Activated CD4-positive, alpha-beta memory T cell treated with anti-CD3 and anti-CD28 coated beads for 36 hours (primary cell): ENCODE results near the gene RBMS3. TPM values are rescaled to one million over a fixed set of nuclear protein-coding genes. Genes with fewer than 3 reads are reported as not detected.
"Not testable (repeated sequence)": the region's sequence is repeated elsewhere in the genome, so short reads cannot be mapped to it uniquely, and the experiment has no call there.

Experiments
- CTCF ChIA-PET: fragments of 350-600 bp; sonication (Branson Sonifier 250); formaldehyde crosslinking; loops from one replicate; lab custom pipeline; 2021; ENCODE audit warnings: antibody characterized with exemption, inconsistent platforms; lab: Charles Lee
- POLR2A ChIA-PET: fragments of 350-600 bp; sonication (Branson Sonifier 250); formaldehyde crosslinking; loops from one replicate; lab custom pipeline; 2021; ENCODE audit warnings: antibody characterized with exemption; lab: Charles Lee
- DNase-seq: peaks from one replicate; pipeline ENCODE4 v3.0.0-alpha.2; 2020
- H3K27ac Mint-ChIP-seq: one replicate; pipeline ENCODE4 v1.8.0; 2021; ENCODE audit warnings: mixed read lengths
- H3K27me3 Mint-ChIP-seq: one replicate; pipeline ENCODE4 v1.8.0; 2021; ENCODE audit warnings: mixed read lengths
- H3K36me3 Mint-ChIP-seq: one replicate; pipeline ENCODE4 v1.8.0; 2021; ENCODE audit warnings: mixed read lengths
- H3K4me1 Mint-ChIP-seq: one replicate; pipeline ENCODE4 v1.8.0; 2021; ENCODE audit warnings: low read depth, mixed read lengths
- H3K4me3 Mint-ChIP-seq: one replicate; pipeline ENCODE4 v1.8.0; 2021; ENCODE audit warnings: mild to moderate bottlenecking, mixed read lengths
- H3K9me3 Mint-ChIP-seq: one replicate; pipeline ENCODE4 v1.8.0; 2021; ENCODE audit warnings: mixed read lengths
- intact Hi-C: fragments of 100-400 bp; cut with micrococcal nuclease; formaldehyde crosslinking; loops from one replicate; pipeline ENCODE4 v1.15.1; 2023
- total RNA-seq, 2 experiments: library from RNA; stranded (reverse); gene quantifications; one replicate each; pipeline ENCODE4 v1.2.3, GENCODE V29; 2021

The RBMS3 gene
- total RNA-seq, 2 experiments from 2014 or later: 1.6 TPM

DNA sequence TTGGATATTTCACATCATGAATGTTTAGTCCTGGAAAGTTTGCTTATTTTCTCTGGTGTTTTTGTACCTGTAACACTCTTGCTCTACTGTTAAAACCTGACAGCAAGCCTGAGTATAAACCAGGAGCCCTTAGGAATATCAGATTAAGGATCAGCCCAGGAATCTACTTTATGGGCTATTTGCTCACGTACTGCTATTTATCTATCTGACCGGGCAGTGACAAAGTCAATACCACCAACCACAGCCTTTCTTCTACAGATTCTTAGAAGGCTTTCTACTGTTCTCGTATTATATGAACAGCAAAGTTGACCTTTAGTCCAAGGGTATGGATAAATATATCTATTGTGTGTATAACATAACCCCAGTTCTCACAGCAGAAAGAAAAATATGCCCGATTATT, 521.2 kb downstream of the RBMS3 start:
- Mint-ChIP-seq H3K4me1 (no peaks in the 10 kb centered on the region), H3K27me3 (no peaks in the 10 kb centered on the region), H3K36me3 (no peaks in the 10 kb centered on the region), H3K9me3 (no peaks in the 10 kb centered on the region), H3K27ac (no peak overlapping the region), H3K4me3 (no peak overlapping the region)
- CTCF ChIA-PET: no interaction called here
- DNase-seq: no peak
- POLR2A ChIA-PET: no interaction called here
- intact Hi-C loops: no loop called here

DNA sequence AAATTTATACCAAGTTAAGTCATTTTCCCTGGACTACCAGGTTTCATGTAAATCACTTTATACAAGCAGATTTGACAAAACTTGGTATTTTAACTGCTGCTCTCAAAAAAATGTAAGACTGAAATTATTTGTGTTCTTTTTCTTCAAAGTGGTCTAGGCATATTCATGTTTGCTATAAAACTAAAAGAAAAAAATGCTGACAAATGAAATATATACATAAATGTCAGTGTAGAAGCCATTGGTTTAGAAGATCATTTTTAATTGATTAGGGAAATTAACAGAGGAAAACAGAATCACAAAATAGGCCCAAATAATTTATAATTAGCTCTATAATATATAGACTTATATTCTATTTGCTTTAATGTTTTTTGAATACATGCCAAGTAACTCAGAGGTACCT, 523.2 kb downstream of the RBMS3 start:
- intact Hi-C loops: no loop called here
- ChIA-PET CTCF (interaction anchor here (0.6 kb wide), 1 partner anchor 65 kb away, joined by 3 read pairs; no protein-coding TSS in a partner anchor), POLR2A (no interaction called here)
- Mint-ChIP-seq H3K4me3 (no peak overlapping the region), H3K27ac (no peak overlapping the region), H3K4me1 (no peaks in the 10 kb centered on the region), H3K36me3 (no peaks in the 10 kb centered on the region), H3K27me3 (no peaks in the 10 kb centered on the region), H3K9me3 (no peaks in the 10 kb centered on the region)
- no peak for DNase-seq

DNA sequence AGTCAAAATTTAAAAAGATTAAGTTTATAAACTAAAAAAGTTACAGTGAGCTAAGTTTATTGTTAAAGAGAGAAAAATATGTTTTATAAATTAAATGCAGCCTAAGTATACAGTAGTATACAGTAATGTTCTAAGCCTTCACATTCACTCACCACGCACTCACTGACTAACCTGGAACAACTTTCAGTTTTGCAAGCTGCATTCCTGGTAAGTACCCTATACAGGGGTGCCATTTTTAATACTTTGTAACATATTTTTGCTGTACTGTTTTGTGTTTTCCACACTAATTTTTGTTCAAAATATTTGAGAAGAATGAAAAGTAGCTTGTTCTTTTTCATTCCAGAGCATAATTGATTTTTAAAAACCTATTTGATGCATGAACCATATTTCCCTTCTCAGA, 524.9 kb downstream of the RBMS3 start:
- intact Hi-C loops: no loop called here
- no peaks in the 10 kb centered on the region for H3K9me3 Mint-ChIP-seq
- no peaks in the 10 kb centered on the region for H3K27me3 Mint-ChIP-seq
- no peak overlapping the region for H3K4me3 Mint-ChIP-seq
- POLR2A ChIA-PET: no interaction called here
- H3K36me3 Mint-ChIP-seq: no peaks in the 10 kb centered on the region
- no peaks in the 10 kb centered on the region for H3K4me1 Mint-ChIP-seq
- no peak for DNase-seq
- no peak overlapping the region for H3K27ac Mint-ChIP-seq
- CTCF ChIA-PET: no interaction called here

GRCh38 chr3:29808324-29808723, 527.5 kb downstream of the RBMS3 start:
- H3K4me1 Mint-ChIP-seq, H3K36me3 Mint-ChIP-seq, H3K27me3 Mint-ChIP-seq, H3K9me3 Mint-ChIP-seq, H3K27ac Mint-ChIP-seq, CTCF ChIA-PET, H3K4me3 Mint-ChIP-seq, POLR2A ChIA-PET, DNase-seq, intact Hi-C loops: not testable (repeated sequence)

- H3K27me3 Mint-ChIP-seq: no peaks in the 10 kb centered on the region
- ChIA-PET POLR2A (no interaction called here), CTCF (no interaction called here)
- DNase-seq: no peak
- H3K27ac Mint-ChIP-seq: no peak overlapping the region
- H3K4me3 Mint-ChIP-seq: no peak overlapping the region
- H3K4me1 Mint-ChIP-seq: no peaks in the 10 kb centered on the region
- no peaks in the 10 kb centered on the region for H3K36me3 Mint-ChIP-seq
- H3K9me3 Mint-ChIP-seq: no peaks in the 10 kb centered on the region
- intact Hi-C loops: no loop called here
Observed at GRCh38 chr3:29822071-29822470, 541.2 kb downstream of the RBMS3 start.

DNA sequence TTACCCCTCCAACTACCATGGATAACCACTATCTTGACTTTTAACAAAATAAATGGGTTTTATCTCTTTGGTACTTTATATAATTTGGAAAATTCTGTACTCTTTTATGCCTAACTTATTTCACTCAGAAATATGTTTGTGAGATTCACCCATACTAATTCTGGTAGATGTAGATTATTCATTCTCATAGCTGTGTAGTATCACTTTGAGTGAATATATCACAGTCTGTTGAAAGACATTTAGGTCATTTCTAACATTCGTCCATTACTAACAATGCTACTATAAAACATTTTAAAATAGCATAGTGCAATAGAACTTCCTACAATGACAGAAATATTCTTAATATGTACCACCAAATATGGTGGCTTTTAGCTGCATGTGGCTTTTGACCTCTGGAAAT, 542.4 kb downstream of the RBMS3 start:
- no peaks in the 10 kb centered on the region for H3K9me3 Mint-ChIP-seq
- H3K36me3 Mint-ChIP-seq: no peaks in the 10 kb centered on the region
- H3K27ac Mint-ChIP-seq: no peak overlapping the region
- intact Hi-C loops: no loop called here
- ChIA-PET CTCF (no interaction called here), POLR2A (no interaction called here)
- H3K27me3 Mint-ChIP-seq: no peaks in the 10 kb centered on the region
- DNase-seq: no peak
- no peaks in the 10 kb centered on the region for H3K4me1 Mint-ChIP-seq
- no peak overlapping the region for H3K4me3 Mint-ChIP-seq

DNA sequence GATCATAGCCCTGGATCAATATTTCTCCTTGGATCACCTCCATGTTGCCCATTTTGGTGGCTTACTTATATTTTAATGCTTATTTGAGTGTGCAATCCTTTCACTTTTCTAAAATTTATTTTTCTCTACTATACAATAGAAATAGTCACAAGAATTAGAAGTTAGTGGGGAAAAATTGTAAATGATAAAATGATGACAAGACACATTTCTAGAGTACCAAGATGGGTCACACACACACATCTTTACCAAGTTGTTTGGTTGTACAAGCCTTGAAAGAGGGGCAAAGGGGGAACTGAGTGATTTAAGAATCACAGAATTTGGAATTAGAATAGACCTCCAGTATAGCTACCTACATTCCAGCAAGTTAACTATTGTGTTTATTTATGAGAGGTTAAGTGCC, 545.8 kb downstream of the RBMS3 start:
- no peaks in the 10 kb centered on the region for H3K4me1 Mint-ChIP-seq
- ChIA-PET CTCF (no interaction called here), POLR2A (no interaction called here)
- no peaks in the 10 kb centered on the region for H3K36me3 Mint-ChIP-seq
- no peaks in the 10 kb centered on the region for H3K27me3 Mint-ChIP-seq
- no peak overlapping the region for H3K27ac Mint-ChIP-seq
- intact Hi-C loops: no loop called here
- no peak for DNase-seq
- H3K4me3 Mint-ChIP-seq: no peak overlapping the region
- no peaks in the 10 kb centered on the region for H3K9me3 Mint-ChIP-seq

DNA sequence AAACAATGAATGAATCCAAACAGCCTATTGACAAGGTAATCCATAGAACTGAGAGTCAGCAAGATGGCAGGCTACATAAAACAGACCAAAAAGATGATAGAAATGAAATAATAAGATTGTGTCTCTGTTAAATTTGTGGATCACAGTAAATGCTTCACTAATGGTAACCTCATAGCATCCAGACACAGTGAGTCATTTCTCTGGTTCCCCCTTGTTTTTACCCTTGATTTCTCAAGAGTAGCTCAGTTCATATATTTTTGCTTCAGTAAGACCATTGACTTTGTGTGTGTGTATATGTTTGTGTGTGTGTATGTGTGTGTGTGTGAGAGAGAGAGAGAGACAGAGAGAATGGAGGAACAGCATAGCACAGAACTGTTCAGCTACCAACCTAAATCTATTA, 546.9 kb downstream of the RBMS3 start:
- Mint-ChIP-seq H3K36me3 (no peaks in the 10 kb centered on the region), H3K4me3 (no peak overlapping the region), H3K27me3 (no peaks in the 10 kb centered on the region), H3K27ac (no peak overlapping the region), H3K9me3 (peaks cover 2% of the 10 kb centered on the region), H3K4me1 (no peaks in the 10 kb centered on the region)
- POLR2A ChIA-PET: no interaction called here
- DNase-seq: no peak
- CTCF ChIA-PET: no interaction called here
- intact Hi-C loops: no loop called here

GRCh38 chr3:29829340-29829739, 548.5 kb downstream of the RBMS3 start:
- intact Hi-C loops: no loop called here
- Mint-ChIP-seq H3K36me3 (no peaks in the 10 kb centered on the region), H3K4me1 (no peaks in the 10 kb centered on the region), H3K9me3 (peaks cover 9% of the 10 kb centered on the region), H3K27ac (no peak overlapping the region), H3K27me3 (no peaks in the 10 kb centered on the region), H3K4me3 (no peak overlapping the region)
- DNase-seq: no peak
- ChIA-PET CTCF (no interaction called here), POLR2A (no interaction called here)

DNA sequence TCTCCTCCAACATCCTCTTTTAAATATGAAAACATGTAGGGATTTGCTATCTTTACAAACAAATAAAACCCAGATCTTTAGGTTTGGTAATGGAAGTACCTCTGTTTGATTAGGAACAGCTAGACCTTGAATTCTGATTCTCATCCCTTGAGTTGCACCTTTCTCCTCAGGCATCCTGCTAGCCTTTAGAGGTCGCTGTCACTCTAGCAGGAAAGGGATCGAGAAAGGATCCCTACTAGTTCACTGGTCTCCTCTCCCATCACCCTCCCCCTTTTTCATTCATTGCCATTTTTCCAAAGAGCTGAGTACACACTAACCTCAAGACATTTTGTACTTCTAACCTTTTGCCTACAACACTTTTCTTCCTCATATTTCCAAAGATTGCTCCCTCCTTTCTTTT, 569.8 kb downstream of the RBMS3 start:
- ChIA-PET POLR2A (no interaction called here), CTCF (no interaction called here)
- no peak for DNase-seq
- H3K9me3 Mint-ChIP-seq: peaks cover 6% of the 10 kb centered on the region
- no peak overlapping the region for H3K4me3 Mint-ChIP-seq
- intact Hi-C loops: no loop called here
- H3K27me3 Mint-ChIP-seq: no peaks in the 10 kb centered on the region
- no peaks in the 10 kb centered on the region for H3K36me3 Mint-ChIP-seq
- no peaks in the 10 kb centered on the region for H3K4me1 Mint-ChIP-seq
- no peak overlapping the region for H3K27ac Mint-ChIP-seq

DNA sequence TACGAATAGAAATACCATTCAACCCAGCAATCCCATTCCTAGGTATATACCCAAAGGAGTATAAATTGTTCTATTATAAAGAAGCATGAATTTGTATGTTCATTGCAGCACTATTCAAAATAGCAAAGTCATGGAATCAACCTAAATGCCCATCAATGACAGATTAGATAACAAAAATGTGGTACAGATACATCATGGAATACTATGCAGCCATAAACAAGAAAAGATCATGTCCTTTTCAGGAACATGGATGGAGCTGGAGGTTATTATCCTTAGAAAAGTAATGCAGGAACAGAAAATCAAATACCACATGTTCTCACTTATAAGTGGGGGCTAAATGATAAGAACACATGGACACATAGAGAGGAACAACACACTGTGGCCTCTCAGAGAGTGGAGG, 571.9 kb downstream of the RBMS3 start:
- CTCF ChIA-PET: no interaction called here
- peaks cover 6% of the 10 kb centered on the region for H3K9me3 Mint-ChIP-seq
- H3K4me1 Mint-ChIP-seq: no peaks in the 10 kb centered on the region
- POLR2A ChIA-PET: no interaction called here
- H3K27ac Mint-ChIP-seq: no peak overlapping the region
- no peaks in the 10 kb centered on the region for H3K36me3 Mint-ChIP-seq
- DNase-seq: no peak
- H3K27me3 Mint-ChIP-seq: no peaks in the 10 kb centered on the region
- no peak overlapping the region for H3K4me3 Mint-ChIP-seq
- intact Hi-C loops: no loop called here

DNA sequence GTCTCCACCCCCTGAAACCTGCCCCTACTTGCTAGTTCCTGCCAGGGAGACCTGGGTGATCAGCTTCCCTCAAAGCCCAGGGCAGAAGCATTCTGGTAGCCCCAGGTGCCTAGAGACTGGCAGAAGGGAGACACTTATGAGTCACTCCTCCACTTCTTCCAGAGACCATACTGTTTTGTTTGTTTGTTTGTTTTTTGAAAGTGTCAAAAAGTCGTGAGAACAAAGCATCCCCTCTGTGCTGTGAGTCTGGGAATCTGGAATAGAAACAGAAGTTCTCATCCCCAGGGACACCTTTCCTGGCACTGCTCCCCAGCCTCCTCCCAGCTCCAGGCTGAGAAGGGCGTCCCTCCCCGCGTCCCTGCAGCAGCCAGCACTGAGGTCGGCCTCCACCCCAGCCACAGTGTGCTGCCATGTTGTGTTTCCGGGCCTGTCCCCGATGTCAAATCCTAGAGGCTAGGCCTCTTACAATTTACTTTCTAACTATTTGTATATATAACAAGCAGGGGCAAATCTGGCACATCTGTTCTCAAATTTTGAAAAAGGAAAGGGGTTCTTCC, 573.0 kb downstream of the RBMS3 start:
- POLR2A ChIA-PET: no interaction called here
- H3K4me1 Mint-ChIP-seq: no peaks in the 10 kb centered on the region
- DNase-seq: no peak
- no peak overlapping the region for H3K4me3 Mint-ChIP-seq
- H3K36me3 Mint-ChIP-seq: no peaks in the 10 kb centered on the region
- H3K27ac Mint-ChIP-seq: no peak overlapping the region
- CTCF ChIA-PET: no interaction called here
- peaks cover 6% of the 10 kb centered on the region for H3K9me3 Mint-ChIP-seq
- intact Hi-C loops: no loop called here
- H3K27me3 Mint-ChIP-seq: no peaks in the 10 kb centered on the region

GRCh38 chr3:29854821-29855220, 574.0 kb downstream of the RBMS3 start:
- no peak for DNase-seq
- H3K9me3 Mint-ChIP-seq: peaks cover 6% of the 10 kb centered on the region
- H3K4me1 Mint-ChIP-seq: no peaks in the 10 kb centered on the region
- intact Hi-C loops: no loop called here
- H3K27ac Mint-ChIP-seq: no peak overlapping the region
- POLR2A ChIA-PET: no interaction called here
- H3K4me3 Mint-ChIP-seq: no peak overlapping the region
- no peaks in the 10 kb centered on the region for H3K27me3 Mint-ChIP-seq
- CTCF ChIA-PET: no interaction called here
- H3K36me3 Mint-ChIP-seq: no peaks in the 10 kb centered on the region
